ENCODE results near the gene IGF2BP3.

DNA sequence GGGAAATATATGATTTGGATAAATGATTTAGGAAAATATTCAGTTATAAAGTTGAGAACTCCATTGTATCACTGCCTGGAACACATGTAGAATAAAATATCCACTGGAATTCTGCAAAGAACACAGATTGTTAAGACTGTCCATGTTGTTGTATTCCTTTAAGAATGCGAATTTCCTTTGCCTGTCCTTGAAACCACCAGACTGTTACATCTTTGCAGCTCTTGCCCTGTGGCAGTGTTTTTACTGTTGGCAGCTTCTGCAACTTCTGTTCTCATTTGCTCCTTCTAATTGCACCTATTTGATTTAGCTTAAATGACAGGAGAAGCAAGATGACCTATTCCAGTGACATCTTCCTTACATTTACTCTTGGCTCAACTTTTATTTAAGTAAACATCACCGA lies 131.4 kb downstream of the IGF2BP3 start:
- TF ChIP-seq ZNF777 (tag by site-specific recombination; IDR thresholded peaks at IDR 0.05; ENCODE audit: borderline replicate concordance) (no peak), ZNF530 (tag by site-specific recombination; IDR thresholded peaks at IDR 0.05; ENCODE audit: low read depth) (no peak), SETDB1 (IDR thresholded peaks at IDR 0.05; ENCODE audit: insufficient read length, low read length) (no peak), YY1 (tag by site-specific recombination; IDR thresholded peaks at IDR 0.05) (no peak), ZNF747 (tag by site-specific recombination; IDR thresholded peaks at IDR 0.05) (no peak), ZNF10 (tag by site-specific recombination; IDR thresholded peaks at IDR 0.05) (no peak), ZNF24 (tag by site-specific recombination; IDR thresholded peaks at IDR 0.05) (no peak), HOXC10 (CRISPR knock-in tag; IDR thresholded peaks at IDR 0.05) (no peak), ZBTB1 (tag by site-specific recombination; IDR thresholded peaks at IDR 0.05) (no peak), ZBTB20 (tag by site-specific recombination; IDR thresholded peaks at IDR 0.05) (no peak)
- TF ChIP-seq, protein P1, sequence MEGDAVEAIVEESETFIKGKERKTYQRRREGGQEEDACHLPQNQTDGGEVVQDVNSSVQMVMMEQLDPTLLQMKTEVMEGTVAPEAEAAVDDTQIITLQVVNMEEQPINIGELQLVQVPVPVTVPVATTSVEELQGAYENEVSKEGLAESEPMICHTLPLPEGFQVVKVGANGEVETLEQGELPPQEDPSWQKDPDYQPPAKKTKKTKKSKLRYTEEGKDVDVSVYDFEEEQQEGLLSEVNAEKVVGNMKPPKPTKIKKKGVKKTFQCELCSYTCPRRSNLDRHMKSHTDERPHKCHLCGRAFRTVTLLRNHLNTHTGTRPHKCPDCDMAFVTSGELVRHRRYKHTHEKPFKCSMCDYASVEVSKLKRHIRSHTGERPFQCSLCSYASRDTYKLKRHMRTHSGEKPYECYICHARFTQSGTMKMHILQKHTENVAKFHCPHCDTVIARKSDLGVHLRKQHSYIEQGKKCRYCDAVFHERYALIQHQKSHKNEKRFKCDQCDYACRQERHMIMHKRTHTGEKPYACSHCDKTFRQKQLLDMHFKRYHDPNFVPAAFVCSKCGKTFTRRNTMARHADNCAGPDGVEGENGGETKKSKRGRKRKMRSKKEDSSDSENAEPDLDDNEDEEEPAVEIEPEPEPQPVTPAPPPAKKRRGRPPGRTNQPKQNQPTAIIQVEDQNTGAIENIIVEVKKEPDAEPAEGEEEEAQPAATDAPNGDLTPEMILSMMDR (tag by site-specific recombination; IDR thresholded peaks at IDR 0.05): no peak
- TF ChIP-seq, protein P2, sequence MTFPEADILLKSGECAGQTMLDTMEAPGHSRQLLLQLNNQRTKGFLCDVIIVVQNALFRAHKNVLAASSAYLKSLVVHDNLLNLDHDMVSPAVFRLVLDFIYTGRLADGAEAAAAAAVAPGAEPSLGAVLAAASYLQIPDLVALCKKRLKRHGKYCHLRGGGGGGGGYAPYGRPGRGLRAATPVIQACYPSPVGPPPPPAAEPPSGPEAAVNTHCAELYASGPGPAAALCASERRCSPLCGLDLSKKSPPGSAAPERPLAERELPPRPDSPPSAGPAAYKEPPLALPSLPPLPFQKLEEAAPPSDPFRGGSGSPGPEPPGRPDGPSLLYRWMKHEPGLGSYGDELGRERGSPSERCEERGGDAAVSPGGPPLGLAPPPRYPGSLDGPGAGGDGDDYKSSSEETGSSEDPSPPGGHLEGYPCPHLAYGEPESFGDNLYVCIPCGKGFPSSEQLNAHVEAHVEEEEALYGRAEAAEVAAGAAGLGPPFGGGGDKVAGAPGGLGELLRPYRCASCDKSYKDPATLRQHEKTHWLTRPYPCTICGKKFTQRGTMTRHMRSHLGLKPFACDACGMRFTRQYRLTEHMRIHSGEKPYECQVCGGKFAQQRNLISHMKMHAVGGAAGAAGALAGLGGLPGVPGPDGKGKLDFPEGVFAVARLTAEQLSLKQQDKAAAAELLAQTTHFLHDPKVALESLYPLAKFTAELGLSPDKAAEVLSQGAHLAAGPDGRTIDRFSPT (tag by site-specific recombination; IDR thresholded peaks at IDR 0.05): no peak
- TF ChIP-seq, protein P3, sequence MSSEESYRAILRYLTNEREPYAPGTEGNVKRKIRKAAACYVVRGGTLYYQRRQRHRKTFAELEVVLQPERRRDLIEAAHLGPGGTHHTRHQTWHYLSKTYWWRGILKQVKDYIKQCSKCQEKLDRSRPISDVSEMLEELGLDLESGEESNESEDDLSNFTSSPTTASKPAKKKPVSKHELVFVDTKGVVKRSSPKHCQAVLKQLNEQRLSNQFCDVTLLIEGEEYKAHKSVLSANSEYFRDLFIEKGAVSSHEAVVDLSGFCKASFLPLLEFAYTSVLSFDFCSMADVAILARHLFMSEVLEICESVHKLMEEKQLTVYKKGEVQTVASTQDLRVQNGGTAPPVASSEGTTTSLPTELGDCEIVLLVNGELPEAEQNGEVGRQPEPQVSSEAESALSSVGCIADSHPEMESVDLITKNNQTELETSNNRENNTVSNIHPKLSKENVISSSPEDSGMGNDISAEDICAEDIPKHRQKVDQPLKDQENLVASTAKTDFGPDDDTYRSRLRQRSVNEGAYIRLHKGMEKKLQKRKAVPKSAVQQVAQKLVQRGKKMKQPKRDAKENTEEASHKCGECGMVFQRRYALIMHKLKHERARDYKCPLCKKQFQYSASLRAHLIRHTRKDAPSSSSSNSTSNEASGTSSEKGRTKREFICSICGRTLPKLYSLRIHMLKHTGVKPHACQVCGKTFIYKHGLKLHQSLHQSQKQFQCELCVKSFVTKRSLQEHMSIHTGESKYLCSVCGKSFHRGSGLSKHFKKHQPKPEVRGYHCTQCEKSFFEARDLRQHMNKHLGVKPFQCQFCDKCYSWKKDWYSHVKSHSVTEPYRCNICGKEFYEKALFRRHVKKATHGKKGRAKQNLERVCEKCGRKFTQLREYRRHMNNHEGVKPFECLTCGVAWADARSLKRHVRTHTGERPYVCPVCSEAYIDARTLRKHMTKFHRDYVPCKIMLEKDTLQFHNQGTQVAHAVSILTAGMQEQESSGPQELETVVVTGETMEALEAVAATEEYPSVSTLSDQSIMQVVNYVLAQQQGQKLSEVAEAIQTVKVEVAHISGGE (tag by site-specific recombination; conservative IDR thresholded peaks at IDR 0.05; ENCODE audit: low read depth): no peak
- TF ChIP-seq, protein P4, sequence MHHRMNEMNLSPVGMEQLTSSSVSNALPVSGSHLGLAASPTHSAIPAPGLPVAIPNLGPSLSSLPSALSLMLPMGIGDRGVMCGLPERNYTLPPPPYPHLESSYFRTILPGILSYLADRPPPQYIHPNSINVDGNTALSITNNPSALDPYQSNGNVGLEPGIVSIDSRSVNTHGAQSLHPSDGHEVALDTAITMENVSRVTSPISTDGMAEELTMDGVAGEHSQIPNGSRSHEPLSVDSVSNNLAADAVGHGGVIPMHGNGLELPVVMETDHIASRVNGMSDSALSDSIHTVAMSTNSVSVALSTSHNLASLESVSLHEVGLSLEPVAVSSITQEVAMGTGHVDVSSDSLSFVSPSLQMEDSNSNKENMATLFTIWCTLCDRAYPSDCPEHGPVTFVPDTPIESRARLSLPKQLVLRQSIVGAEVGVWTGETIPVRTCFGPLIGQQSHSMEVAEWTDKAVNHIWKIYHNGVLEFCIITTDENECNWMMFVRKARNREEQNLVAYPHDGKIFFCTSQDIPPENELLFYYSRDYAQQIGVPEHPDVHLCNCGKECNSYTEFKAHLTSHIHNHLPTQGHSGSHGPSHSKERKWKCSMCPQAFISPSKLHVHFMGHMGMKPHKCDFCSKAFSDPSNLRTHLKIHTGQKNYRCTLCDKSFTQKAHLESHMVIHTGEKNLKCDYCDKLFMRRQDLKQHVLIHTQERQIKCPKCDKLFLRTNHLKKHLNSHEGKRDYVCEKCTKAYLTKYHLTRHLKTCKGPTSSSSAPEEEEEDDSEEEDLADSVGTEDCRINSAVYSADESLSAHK (tag by site-specific recombination; IDR thresholded peaks at IDR 0.05): no peak

Measured in HEK293 (cell line).